Superior temporal gyrus (tissue), 1 donor: ENCODE data around the gene ARID2.

Source experiments
- DNase-seq: peaks from one replicate; pipeline ENCODE4 v3.0.0-alpha.2; 2016; ENCODE audit errors: extremely low spot score

Gene ARID2

DNA sequence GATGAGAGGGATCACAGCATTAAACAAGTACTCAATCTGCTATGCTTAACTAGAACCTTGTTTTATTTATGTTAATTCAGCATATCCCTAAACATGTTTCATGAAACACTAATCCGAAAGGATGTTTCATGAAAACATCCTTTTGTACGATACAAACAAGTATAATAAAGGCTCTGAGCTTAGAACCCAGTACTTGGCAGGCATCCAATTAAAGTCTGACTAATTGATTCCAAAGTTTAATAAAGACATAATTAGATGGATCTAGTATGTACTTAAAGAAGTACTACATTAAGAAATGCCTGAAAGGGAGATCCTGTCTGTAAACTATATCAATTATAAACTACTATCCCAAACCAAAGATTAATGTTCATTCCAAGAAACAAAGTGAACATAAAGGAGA is 209.1 kb downstream of the ARID2 start:
- DNase-seq = no peak

DNA sequence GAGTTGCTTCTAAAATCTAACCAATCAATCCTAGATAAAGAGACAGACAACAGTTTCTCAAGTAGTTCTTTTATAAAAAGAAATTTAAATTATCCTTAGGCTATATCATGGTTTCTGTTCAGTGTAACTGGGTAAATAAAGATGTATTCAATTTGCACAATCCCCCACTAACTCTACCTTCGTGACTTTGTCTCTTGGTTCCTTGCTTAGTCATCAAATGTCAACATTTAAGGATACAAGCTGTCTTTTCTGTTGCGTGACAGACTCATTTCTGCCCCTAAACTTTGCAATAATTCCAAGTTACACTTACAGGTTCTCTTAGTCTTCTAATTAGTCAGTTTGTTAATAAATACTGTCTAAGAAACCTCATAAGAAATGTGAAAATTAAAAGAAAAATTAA is 210.3 kb downstream of the ARID2 start:
- no peak for DNase-seq

GRCh38 chr12:45944771-45945170 is 215.3 kb downstream of the ARID2 start:
- no peak for DNase-seq

- no peak for DNase-seq
These were observed 216.9 kb downstream of the ARID2 start for GRCh38 chr12:45946435-45946834.

DNA sequence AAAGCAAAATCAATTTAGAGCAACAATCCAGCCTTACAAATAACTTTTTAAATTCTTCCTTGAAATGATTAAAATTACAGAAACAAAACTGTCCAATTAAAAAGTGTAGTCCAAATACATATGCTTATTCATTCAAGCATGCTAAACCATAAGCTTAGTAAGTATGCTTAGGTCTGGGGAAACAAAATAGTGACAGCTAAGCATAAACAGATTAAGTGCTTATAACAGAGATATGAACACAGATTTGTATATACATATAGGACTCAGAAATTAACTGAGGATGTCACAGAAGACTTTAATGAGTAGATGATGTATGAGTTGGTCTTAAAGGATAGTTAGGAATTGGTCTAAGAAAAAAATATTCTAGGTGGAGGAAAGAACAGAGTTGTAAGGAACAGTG is 219.0 kb downstream of the ARID2 start:
- no peak for DNase-seq
